B cell (primary cell): ENCODE results near the gene C4orf33.

Experiments
- CTCF ChIP-seq: fragments of 200-600 bp; IDR thresholded peaks from one replicate; pipeline ENCODE4 v1.8.0; 2022; ENCODE audit warnings: antibody characterized with exemption, mild to moderate bottlenecking
- EZH2 ChIP-seq: IDR thresholded peaks from 2 replicates; pipeline ENCODE4 v1.6.1; 2012; ENCODE audit warnings: borderline replicate concordance, low read depth, mild to moderate bottlenecking, moderate library complexity, low read length; ENCODE audit not compliant: insufficient read depth, poor library complexity, severe bottlenecking

- TF ChIP-seq CTCF: no peak
- TF ChIP-seq EZH2: no peak
Observed at GRCh38 chr4:129063640-129064039, 32.3 kb upstream of the C4orf33 start.
